A549 (cell line): ENCODE data around the gene MPL. TPM values are rescaled to one million over a fixed set of nuclear protein-coding genes. Genes with fewer than 3 reads are reported as not detected.
A peak's percentile ranks its signal among the peaks of the same experiment; 100 is the strongest.

Experiments used
- ATAC-seq, 2 experiments: fragments of 200-7000 bp in 1 of 2; fragments of >200 bp in 1 of 2; cut with Nextera tagmentation in 1 of 2; cut with Tn5 transposase in 1 of 2; 3 replicates each; pipeline versions ENCODE4 v1.8.0 to v1.9.1; 2018 to 2020; ENCODE audit warnings: mild to moderate bottlenecking in 1 of 2, moderate library complexity in 1 of 2
- CTCF ChIA-PET: fragments of 300-600 bp; sonication (Branson Sonifier 250); formaldehyde crosslinking; extraction: SDS; loops from one replicate; lab custom pipeline; 2021; ENCODE audit warnings: antibody characterized with exemption, inconsistent platforms; lab: Yijun Ruan, JAX
- POLR2A ChIA-PET: fragments of 350-600 bp; formaldehyde crosslinking; extraction: SDS; loops from one replicate; lab custom pipeline; 2021; ENCODE audit warnings: antibody characterized with exemption, inconsistent platforms; lab: Yijun Ruan, JAX
- DNase-seq, 2 experiments: peaks; one replicate each; pipeline versions ENCODE4 v3.0.0 to v3.0.0-alpha.2; 2011 to 2016; ENCODE audit warnings: low read depth in 1 of 2, low spot score in 1 of 2
- FAIRE-seq: peaks from 2 replicates; lab custom pipeline; 2011; peaks lifted over from hg19 to GRCh38; lab: Jason Lieb, UNC
- H3K27ac ChIP-seq, 2 experiments: fragments of >200 bp; sonication (Bioruptor Twin); formaldehyde crosslinking; 3 replicates each; pipeline ENCODE4 v1.5.1; 2016 to 2017
- H3K4me1 ChIP-seq: fragments of >200 bp; sonication (Bioruptor Twin); formaldehyde crosslinking; 3 replicates; pipeline ENCODE4 v1.6.1; 2016
- H3K4me2 ChIP-seq: fragments of >200 bp; sonication (Bioruptor Twin); formaldehyde crosslinking; 3 replicates; pipeline ENCODE4 v1.6.1; 2016
- H3K4me3 ChIP-seq: fragments of >200 bp; sonication (Bioruptor Twin); formaldehyde crosslinking; 3 replicates; pipeline ENCODE4 v1.5.1; 2016
- H3K9me3 ChIP-seq: fragments of >200 bp; sonication (Bioruptor Twin); formaldehyde crosslinking; 3 replicates; pipeline ENCODE4 v1.6.1; 2016
- CEBPB ChIP-seq, 2 experiments: fragments of >200 bp in 1 of 2; sonication (Bioruptor Twin) in 1 of 2; formaldehyde crosslinking in 1 of 2; IDR thresholded peaks; 2 replicates each; pipeline ENCODE4 v1.6.1; 2012 to 2016
- EHF ChIP-seq: fragments of 250-450 bp; sonication (Bioruptor Pico); IDR thresholded peaks from 2 replicates; pipeline ENCODE4 v1.5.0; 2020; ENCODE audit warnings: mild to moderate bottlenecking
- EP300 ChIP-seq, 2 experiments: fragments of >200 bp; sonication (Bioruptor Twin); formaldehyde crosslinking; IDR thresholded peaks; 2 replicates in 1 of 2; 3 replicates in 1 of 2; pipeline ENCODE4 v1.6.1; 2016 to 2017
- FOSL2 ChIP-seq, 2 experiments: fragments of 450-650 bp in 1 of 2; fragments of >200 bp in 1 of 2; sonication (Bioruptor Twin) in 1 of 2; formaldehyde crosslinking; IDR thresholded peaks; 2 replicates each; pipeline versions ENCODE4 v1.5.0 to v1.6.1; 2016 to 2020; ENCODE audit warnings: mild to moderate bottlenecking in 1 of 2, moderate library complexity in 1 of 2
- GATA3 ChIP-seq: IDR thresholded peaks from 2 replicates; pipeline ENCODE4 v1.6.1; 2012; ENCODE audit warnings: borderline replicate concordance
- HOXA7 ChIP-seq: fragments of 250-450 bp; sonication (Bioruptor Pico); IDR thresholded peaks from 2 replicates; pipeline ENCODE4 v1.5.0; 2020; ENCODE audit warnings: mild to moderate bottlenecking, moderate library complexity
- HOXB13 ChIP-seq: fragments of 250-450 bp; sonication (Bioruptor Pico); IDR thresholded peaks from 2 replicates; pipeline ENCODE4 v1.5.0; 2020; ENCODE audit warnings: low read depth, mild to moderate bottlenecking, moderate library complexity
- JUN ChIP-seq, 2 experiments: fragments of >200 bp; sonication (Bioruptor Twin); formaldehyde crosslinking; IDR thresholded peaks; 2 replicates in 1 of 2; 3 replicates in 1 of 2; pipeline ENCODE4 v1.6.1; 2016 to 2017
- JUNB ChIP-seq: fragments of >200 bp; sonication (Bioruptor Twin); formaldehyde crosslinking; IDR thresholded peaks from 2 replicates; pipeline ENCODE4 v1.6.1; 2016
- MAFK ChIP-seq: fragments of 450-650 bp; IDR thresholded peaks from 2 replicates; pipeline ENCODE4 v1.6.1; 2014; ENCODE audit not compliant: partially characterized antibody
- MAZ ChIP-seq: fragments of 150-350 bp; IDR thresholded peaks from 2 replicates; pipeline ENCODE4 v1.6.1; 2014; ENCODE audit warnings: antibody characterized with exemption, low read depth, low read length, borderline replicate concordance
- NR3C1 ChIP-seq: fragments of >200 bp; sonication (Bioruptor Twin); formaldehyde crosslinking; IDR thresholded peaks from 3 replicates; pipeline ENCODE4 v1.6.1; 2017
- PHF8 ChIP-seq: fragments of 200-600 bp; sonication (generic); IDR thresholded peaks from 2 replicates; pipeline ENCODE4 v1.6.1; 2016; ENCODE audit warnings: low read depth, mild to moderate bottlenecking, antibody characterized with exemption, moderate library complexity, borderline replicate concordance
- RARB ChIP-seq: fragments of 250-450 bp; sonication (Bioruptor Pico); IDR thresholded peaks from 2 replicates; pipeline ENCODE4 v1.8.0; 2021; ENCODE audit warnings: mild to moderate bottlenecking, moderate library complexity
- RFX5 ChIP-seq: fragments of 450-650 bp; IDR thresholded peaks from 2 replicates; pipeline ENCODE4 v1.7.1; 2014; ENCODE audit warnings: antibody characterized with exemption, mild to moderate bottlenecking, moderate library complexity
- SMC3 ChIP-seq: fragments of >200 bp; sonication (Bioruptor Twin); formaldehyde crosslinking; IDR thresholded peaks from 3 replicates; pipeline ENCODE4 v1.6.1; 2018; ENCODE audit warnings: inconsistent platforms
- WGBS: methylation state at CpG from one replicate; pipeline ENCODE4 v1.1.6; 2017; ENCODE audit errors: missing lambda C conversion rate; 5-methylcytosine and 5-hydroxymethylcytosine counted together
- polyA plus RNA-seq, 4 experiments: library from polyadenylated mRNA; depleted of rRNA in 3 of 4; stranded (reverse); fragments of >200 nt; fragmentation: RNase III in 1 of 4; extraction: RNeasy Plus Mini Kit Qiagen cat#74134 plus additional on column Dnase treatment in 1 of 4; gene quantifications; 2 replicates in 3 of 4; 3 replicates in 1 of 4; pipeline ENCODE4 v1.2.3, GENCODE V29; 2011 to 2017
- TF ChIP-seq, protein P1 (sequence below): IDR thresholded peaks from 2 replicates; pipeline ENCODE4 v1.6.1; 2012
- TF ChIP-seq, protein P2 (sequence below): fragments of 250-450 bp; sonication (Bioruptor Pico); IDR thresholded peaks from 2 replicates; pipeline ENCODE4 v1.5.0; 2020; ENCODE audit warnings: low read depth, mild to moderate bottlenecking, moderate library complexity
- TF ChIP-seq, protein P3 (sequence below): fragments of >200 bp; sonication (Bioruptor Twin); formaldehyde crosslinking; IDR thresholded peaks from 3 replicates; pipeline ENCODE4 v1.5.1; 2016
- TF ChIP-seq, protein P4 (sequence below): fragments of >200 bp; sonication (Bioruptor Twin); formaldehyde crosslinking; IDR thresholded peaks from 3 replicates; pipeline ENCODE4 v1.6.1; 2016
- TF ChIP-seq, protein P5 (sequence below): fragments of 150-350 bp; IDR thresholded peaks from 2 replicates; pipeline ENCODE4 v1.6.1; 2014; ENCODE audit warnings: low read depth, mild to moderate bottlenecking, low read length
- TF ChIP-seq, protein P6 (sequence below): fragments of 450-650 bp; IDR thresholded peaks from 2 replicates; pipeline ENCODE4 v1.6.1; 2014; ENCODE audit warnings: antibody characterized with exemption

Gene MPL
- polyA plus RNA-seq, 2 of the 4 experiments (the other 2 are of a cell fraction) = not detected

DNA sequence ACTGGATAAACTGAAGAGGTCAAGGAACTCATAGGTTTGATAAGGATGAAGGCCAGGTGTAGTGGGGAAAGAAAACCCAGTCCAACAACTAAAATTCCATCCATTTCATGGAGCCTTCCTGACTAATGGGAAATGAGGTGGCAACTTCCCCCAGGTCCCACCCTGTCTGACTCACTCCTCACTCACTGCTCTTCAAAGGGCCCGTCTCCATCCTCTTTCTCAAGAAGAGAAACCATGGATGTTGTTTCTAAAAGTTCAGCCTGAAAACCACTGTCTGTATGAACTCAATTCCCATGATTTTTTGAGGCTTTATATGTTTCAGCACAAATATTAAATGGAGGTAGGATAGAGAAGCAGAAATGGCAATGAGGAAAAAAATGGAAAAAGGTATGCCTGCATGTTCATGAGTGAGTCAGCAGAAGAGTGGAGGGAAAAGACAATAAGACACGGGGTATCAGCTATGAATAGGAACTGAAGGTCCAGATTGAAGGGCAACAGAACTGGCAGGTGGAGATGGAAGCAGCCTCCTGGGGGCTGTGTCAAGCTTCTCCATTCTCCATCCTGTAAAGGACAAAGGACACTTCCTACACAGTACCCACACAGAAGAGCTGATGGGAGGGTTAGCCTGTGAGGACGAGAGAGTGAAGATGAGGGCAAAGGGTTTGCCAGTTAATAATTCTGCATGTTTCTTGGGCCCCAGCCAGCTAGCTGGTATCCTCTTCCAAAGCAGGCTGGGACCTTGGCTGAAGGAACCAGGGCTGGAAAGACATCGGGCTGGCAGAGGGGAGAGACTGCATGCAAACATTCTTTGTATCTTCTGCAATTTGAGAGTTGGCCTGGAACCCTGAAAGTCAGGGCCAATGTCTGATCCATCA, 35.7 kb downstream of the MPL start:
- POLR2A ChIA-PET = interaction anchor here (0.9 to 1.9 kb wide), 2 partner anchors 12 to 15 kb away, joined by 3 to 8 read pairs; partner anchors contain the start of gene CDC20
- H3K4me1 ChIP-seq = peaks cover 45% of the 10 kb centered on the region
- 2% methylated on average over 4 of the region's 4 CpGs for WGBS
- peak; percentile 69 to 73 for ATAC-seq
- no peaks in the 10 kb centered on the region for H3K9me3 ChIP-seq
- no peak for FAIRE-seq
- H3K4me2 ChIP-seq = peak overlapping the region; percentile 77
- peak overlapping the region; percentile 81 to 86 for H3K27ac ChIP-seq
- TF ChIP-seq HOXB13 (CRISPR knock-in tag) (no peak), FOSL2 (IDR thresholded peaks at IDR 0.05) (no peak), FOSL2 (CRISPR knock-in tag; IDR thresholded peaks at IDR 0.05) (peak; percentile 80), CEBPB (IDR thresholded peaks at IDR 0.05) (0 out of 4 replicates have a peak, but pooled peaks of 1 of the 2 experiments have one; percentile 3), MAFK (peak; percentile 55), JUNB (peak; percentile 73), JUN (IDR thresholded peaks at IDR 0.05) (0 out of 5 replicates have a peak, but pooled peaks of 1 of the 2 experiments have one; percentile 32), NR3C1 (no peak)
- TF ChIP-seq, protein P1, sequence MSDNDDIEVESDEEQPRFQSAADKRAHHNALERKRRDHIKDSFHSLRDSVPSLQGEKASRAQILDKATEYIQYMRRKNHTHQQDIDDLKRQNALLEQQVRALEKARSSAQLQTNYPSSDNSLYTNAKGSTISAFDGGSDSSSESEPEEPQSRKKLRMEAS = peak; percentile 48; the same call in 1 of the 2 replicates
- TF ChIP-seq, protein P2, sequence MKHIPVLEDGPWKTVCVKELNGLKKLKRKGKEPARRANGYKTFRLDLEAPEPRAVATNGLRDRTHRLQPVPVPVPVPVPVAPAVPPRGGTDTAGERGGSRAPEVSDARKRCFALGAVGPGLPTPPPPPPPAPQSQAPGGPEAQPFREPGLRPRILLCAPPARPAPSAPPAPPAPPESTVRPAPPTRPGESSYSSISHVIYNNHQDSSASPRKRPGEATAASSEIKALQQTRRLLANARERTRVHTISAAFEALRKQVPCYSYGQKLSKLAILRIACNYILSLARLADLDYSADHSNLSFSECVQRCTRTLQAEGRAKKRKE (CRISPR knock-in tag) = peak; percentile 24; the same call in 1 of the 2 replicates
- H3K4me3 ChIP-seq = no peak overlapping the region
- DNase-seq = peak; percentile 48 to 67
- CTCF ChIA-PET = interaction anchor here (1.9 kb wide), 1 partner anchor 10 kb away, joined by 7 read pairs; no protein-coding TSS in a partner anchor

DNA sequence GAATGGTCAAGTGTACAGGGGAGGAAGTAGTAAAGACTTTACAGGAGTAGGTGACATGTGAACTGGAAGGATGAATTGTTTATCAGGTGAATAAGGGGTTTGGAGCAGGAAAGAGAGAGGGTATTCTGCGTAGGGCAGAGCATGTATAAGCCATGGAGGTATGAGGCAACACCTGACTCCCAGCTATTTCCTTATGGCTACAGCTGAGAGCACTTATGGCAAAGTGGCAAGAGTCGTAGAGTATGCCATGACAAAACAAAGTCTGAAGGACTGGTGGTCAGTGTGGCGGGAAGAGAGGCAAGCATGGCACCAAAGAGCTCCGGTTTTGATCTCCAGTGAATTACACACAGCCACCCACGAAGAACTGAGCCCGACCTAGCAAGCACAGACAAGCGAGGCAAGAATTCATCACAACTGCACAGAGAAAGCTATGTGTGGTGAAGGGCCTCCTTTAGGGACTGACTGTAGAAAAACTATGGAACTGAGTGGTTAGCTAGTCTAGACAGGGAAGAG, 39.2 kb downstream of the MPL start:
- FAIRE-seq (no peak), DNase-seq (no peak), ATAC-seq (no peak)
- TF ChIP-seq EHF (CRISPR knock-in tag) = no peak
- no peak for TF ChIP-seq RFX5
- TF ChIP-seq PHF8 = no peak
- no peak for TF ChIP-seq RARB (CRISPR knock-in tag)
- TF ChIP-seq HOXA7 (CRISPR knock-in tag) = no peak
- TF ChIP-seq MAZ = no peak
- TF ChIP-seq FOSL2 (IDR thresholded peaks at IDR 0.05) = no peak
- TF ChIP-seq FOSL2 (CRISPR knock-in tag; IDR thresholded peaks at IDR 0.05) = no peak
- TF ChIP-seq, protein P3, sequence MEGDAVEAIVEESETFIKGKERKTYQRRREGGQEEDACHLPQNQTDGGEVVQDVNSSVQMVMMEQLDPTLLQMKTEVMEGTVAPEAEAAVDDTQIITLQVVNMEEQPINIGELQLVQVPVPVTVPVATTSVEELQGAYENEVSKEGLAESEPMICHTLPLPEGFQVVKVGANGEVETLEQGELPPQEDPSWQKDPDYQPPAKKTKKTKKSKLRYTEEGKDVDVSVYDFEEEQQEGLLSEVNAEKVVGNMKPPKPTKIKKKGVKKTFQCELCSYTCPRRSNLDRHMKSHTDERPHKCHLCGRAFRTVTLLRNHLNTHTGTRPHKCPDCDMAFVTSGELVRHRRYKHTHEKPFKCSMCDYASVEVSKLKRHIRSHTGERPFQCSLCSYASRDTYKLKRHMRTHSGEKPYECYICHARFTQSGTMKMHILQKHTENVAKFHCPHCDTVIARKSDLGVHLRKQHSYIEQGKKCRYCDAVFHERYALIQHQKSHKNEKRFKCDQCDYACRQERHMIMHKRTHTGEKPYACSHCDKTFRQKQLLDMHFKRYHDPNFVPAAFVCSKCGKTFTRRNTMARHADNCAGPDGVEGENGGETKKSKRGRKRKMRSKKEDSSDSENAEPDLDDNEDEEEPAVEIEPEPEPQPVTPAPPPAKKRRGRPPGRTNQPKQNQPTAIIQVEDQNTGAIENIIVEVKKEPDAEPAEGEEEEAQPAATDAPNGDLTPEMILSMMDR = no peak
- TF ChIP-seq, protein P4, sequence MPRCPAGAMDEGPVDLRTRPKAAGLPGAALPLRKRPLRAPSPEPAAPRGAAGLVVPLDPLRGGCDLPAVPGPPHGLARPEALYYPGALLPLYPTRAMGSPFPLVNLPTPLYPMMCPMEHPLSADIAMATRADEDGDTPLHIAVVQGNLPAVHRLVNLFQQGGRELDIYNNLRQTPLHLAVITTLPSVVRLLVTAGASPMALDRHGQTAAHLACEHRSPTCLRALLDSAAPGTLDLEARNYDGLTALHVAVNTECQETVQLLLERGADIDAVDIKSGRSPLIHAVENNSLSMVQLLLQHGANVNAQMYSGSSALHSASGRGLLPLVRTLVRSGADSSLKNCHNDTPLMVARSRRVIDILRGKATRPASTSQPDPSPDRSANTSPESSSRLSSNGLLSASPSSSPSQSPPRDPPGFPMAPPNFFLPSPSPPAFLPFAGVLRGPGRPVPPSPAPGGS = no peak
- TF ChIP-seq, protein P5, sequence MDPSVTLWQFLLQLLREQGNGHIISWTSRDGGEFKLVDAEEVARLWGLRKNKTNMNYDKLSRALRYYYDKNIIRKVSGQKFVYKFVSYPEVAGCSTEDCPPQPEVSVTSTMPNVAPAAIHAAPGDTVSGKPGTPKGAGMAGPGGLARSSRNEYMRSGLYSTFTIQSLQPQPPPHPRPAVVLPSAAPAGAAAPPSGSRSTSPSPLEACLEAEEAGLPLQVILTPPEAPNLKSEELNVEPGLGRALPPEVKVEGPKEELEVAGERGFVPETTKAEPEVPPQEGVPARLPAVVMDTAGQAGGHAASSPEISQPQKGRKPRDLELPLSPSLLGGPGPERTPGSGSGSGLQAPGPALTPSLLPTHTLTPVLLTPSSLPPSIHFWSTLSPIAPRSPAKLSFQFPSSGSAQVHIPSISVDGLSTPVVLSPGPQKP = no peak
- TF ChIP-seq SMC3 = no peak
- no peak for TF ChIP-seq EP300 (IDR thresholded peaks at IDR 0.05)
- TF ChIP-seq, protein P6, sequence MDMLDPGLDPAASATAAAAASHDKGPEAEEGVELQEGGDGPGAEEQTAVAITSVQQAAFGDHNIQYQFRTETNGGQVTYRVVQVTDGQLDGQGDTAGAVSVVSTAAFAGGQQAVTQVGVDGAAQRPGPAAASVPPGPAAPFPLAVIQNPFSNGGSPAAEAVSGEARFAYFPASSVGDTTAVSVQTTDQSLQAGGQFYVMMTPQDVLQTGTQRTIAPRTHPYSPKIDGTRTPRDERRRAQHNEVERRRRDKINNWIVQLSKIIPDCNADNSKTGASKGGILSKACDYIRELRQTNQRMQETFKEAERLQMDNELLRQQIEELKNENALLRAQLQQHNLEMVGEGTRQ = no peak
- no peak for TF ChIP-seq GATA3
- no peak overlapping the region for H3K4me2 ChIP-seq
- H3K4me1 ChIP-seq = peaks cover 27% of the 10 kb centered on the region
- H3K27ac ChIP-seq = no peak overlapping the region
- POLR2A ChIA-PET = interaction anchor here (1.1 kb wide), 1 partner anchor 9 kb away, joined by 3 read pairs; the partner anchor contains the start of gene ELOVL1
- CTCF ChIA-PET = interaction anchor here (1.0 to 2.2 kb wide), 6 partner anchors 9 to 463 kb away, joined by 3 to 6 read pairs (median 4); no protein-coding TSS in a partner anchor
- H3K4me3 ChIP-seq = no peak overlapping the region
- WGBS = 73% methylated on average over 7 of the region's 7 CpGs
- H3K9me3 ChIP-seq = no peaks in the 10 kb centered on the region
